ENCODE data around the gene SLC35B2. TPM values are rescaled to one million over a fixed set of nuclear protein-coding genes. Genes with fewer than 3 reads are reported as not detected.

SLC35B2 gene
- total and polyA plus RNA-seq, 9 donors: 19.7 to 41.0 (median 27.1) TPM

GRCh38 chr6:44284121-44284520, 26.8 kb upstream of the SLC35B2 start:
- Histone ChIP-seq H3K36me3 (no peaks in the 10 kb centered on the region), H3K4me3 (no peak overlapping the region), H3K27ac (no peak overlapping the region), H3K27me3 (no peaks in the 10 kb centered on the region), H3K4me1 (ENCODE audit: insufficient read depth) (no peaks in the 10 kb centered on the region), H3K9me3 (no peaks in the 10 kb centered on the region)
- DNase-seq: no peak
- WGBS, 3 donors: 51 to 59% (median 58%) methylated on average over 2 of the region's 2 CpGs
- TF ChIP-seq EP300 (IDR thresholded peaks at IDR 0.05) (no peak), POLR2A (IDR thresholded peaks at IDR 0.05) (no peak), CTCF (IDR thresholded peaks at IDR 0.05) (no peak)
- intact Hi-C loops (cut with DNase I): no loop called here

GRCh38 chr6:44278774-44279697, 21.7 kb upstream of the SLC35B2 start:
- TF ChIP-seq EP300 (IDR thresholded peaks at IDR 0.05) (no peak), POLR2A (IDR thresholded peaks at IDR 0.05) (no peak), CTCF (IDR thresholded peaks at IDR 0.05) (no peak)
- Histone ChIP-seq H3K36me3 (no peaks in the 10 kb centered on the region), H3K27me3 (no peaks in the 10 kb centered on the region), H3K27ac (no peak overlapping the region), H3K9me3 (no peaks in the 10 kb centered on the region), H3K4me1 (ENCODE audit: insufficient read depth) (no peaks in the 10 kb centered on the region), H3K4me3 (no peak overlapping the region)
- intact Hi-C loops (cut with DNase I): no loop called here
- DNase-seq: no peak
- WGBS, 3 donors: 57 to 66% (median 64%) methylated on average over 9 of the region's 9 CpGs

GRCh38 chr6:44278315-44278714, 21.0 kb upstream of the SLC35B2 start:
- TF ChIP-seq POLR2A (IDR thresholded peaks at IDR 0.05) (no peak), EP300 (IDR thresholded peaks at IDR 0.05) (no peak), CTCF (IDR thresholded peaks at IDR 0.05) (no peak)
- Histone ChIP-seq H3K27ac (no peak overlapping the region), H3K36me3 (no peaks in the 10 kb centered on the region), H3K4me3 (no peak overlapping the region), H3K4me1 (ENCODE audit: insufficient read depth) (no peaks in the 10 kb centered on the region), H3K27me3 (no peaks in the 10 kb centered on the region), H3K9me3 (no peaks in the 10 kb centered on the region)
- DNase-seq: no peak
- intact Hi-C loops (cut with DNase I): no loop called here
- WGBS, 3 donors: 58 to 72% (median 72%) methylated on average over 3 of the region's 3 CpGs

GRCh38 chr6:44277763-44278162, 20.4 kb upstream of the SLC35B2 start:
- Histone ChIP-seq H3K4me3 (no peak overlapping the region), H3K36me3 (no peaks in the 10 kb centered on the region), H3K9me3 (no peaks in the 10 kb centered on the region), H3K27ac (no peak overlapping the region), H3K4me1 (ENCODE audit: insufficient read depth) (no peaks in the 10 kb centered on the region), H3K27me3 (no peaks in the 10 kb centered on the region)
- no peak for TF ChIP-seq EP300 (IDR thresholded peaks at IDR 0.05)
- TF ChIP-seq POLR2A (IDR thresholded peaks at IDR 0.05): no peak
- no peak for TF ChIP-seq CTCF (IDR thresholded peaks at IDR 0.05)
- intact Hi-C loops (cut with DNase I): no loop called here
- DNase-seq: no peak
- 71 to 74% (median 73%) methylated on average over 7 of the region's 7 CpGs for WGBS, 3 donors

All from ovary (tissue), 9 donors.